Keratinocyte (primary cell): ENCODE data around the gene CDC25A.

ENCODE experiments used
- EZH2 ChIP-seq: IDR thresholded peaks from one replicate; pipeline ENCODE4 v1.6.1; 2012; ENCODE audit warnings: inconsistent platforms, mild to moderate bottlenecking, low read length, moderate library complexity
- TF ChIP-seq, protein P1 (sequence below), 3 experiments: IDR thresholded peaks in 1 of 3; conservative IDR thresholded peaks in 1 of 3; optimal IDR thresholded peaks in 1 of 3; 2 replicates in 2 of 3; 3 replicates in 1 of 3; pipeline versions ENCODE3 to v1.5.1; 2011; ENCODE audit warnings: low read length in 3 of 3, mild to moderate bottlenecking in 3 of 3, moderate library complexity in 2 of 3, control low read depth in 1 of 3, inconsistent platforms in 1 of 3; ENCODE audit not compliant: insufficient read depth in 2 of 3; ENCODE audit errors: extremely low read depth in 1 of 3

GRCh38 chr3:48178072-48178471, 10.1 kb downstream of the CDC25A start:
- TF ChIP-seq, protein P1, sequence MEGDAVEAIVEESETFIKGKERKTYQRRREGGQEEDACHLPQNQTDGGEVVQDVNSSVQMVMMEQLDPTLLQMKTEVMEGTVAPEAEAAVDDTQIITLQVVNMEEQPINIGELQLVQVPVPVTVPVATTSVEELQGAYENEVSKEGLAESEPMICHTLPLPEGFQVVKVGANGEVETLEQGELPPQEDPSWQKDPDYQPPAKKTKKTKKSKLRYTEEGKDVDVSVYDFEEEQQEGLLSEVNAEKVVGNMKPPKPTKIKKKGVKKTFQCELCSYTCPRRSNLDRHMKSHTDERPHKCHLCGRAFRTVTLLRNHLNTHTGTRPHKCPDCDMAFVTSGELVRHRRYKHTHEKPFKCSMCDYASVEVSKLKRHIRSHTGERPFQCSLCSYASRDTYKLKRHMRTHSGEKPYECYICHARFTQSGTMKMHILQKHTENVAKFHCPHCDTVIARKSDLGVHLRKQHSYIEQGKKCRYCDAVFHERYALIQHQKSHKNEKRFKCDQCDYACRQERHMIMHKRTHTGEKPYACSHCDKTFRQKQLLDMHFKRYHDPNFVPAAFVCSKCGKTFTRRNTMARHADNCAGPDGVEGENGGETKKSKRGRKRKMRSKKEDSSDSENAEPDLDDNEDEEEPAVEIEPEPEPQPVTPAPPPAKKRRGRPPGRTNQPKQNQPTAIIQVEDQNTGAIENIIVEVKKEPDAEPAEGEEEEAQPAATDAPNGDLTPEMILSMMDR (optimal IDR thresholded peaks at IDR 0.05 in 1 of 3, IDR thresholded peaks at IDR 0.05 in 1 of 3, conservative IDR thresholded peaks at IDR 0.05 in 1 of 3; ENCODE audit: extremely low read depth in 1 of 3, insufficient read depth in 2 of 3, low read length in 3 of 3), result no peak
- no peak for TF ChIP-seq EZH2
